Spleen (tissue), 7 donors: Measurements from ENCODE around the gene TUBA3E.
"Not testable (repeated sequence)": the region's sequence is repeated elsewhere in the genome, so short reads cannot be mapped to it uniquely, and the experiment has no call there.

ENCODE experiments used
- POLR2A ChIP-seq, 3 donors: fragments of 450-650 bp; IDR thresholded peaks; one replicate each; pipeline ENCODE4 v1.5.1; 2017; ENCODE audit warnings: antibody characterized with exemption in 3 of 3, mild to moderate bottlenecking in 1 of 3
- POLR2AphosphoS5 ChIP-seq, 3 donors: sonication (generic); formaldehyde crosslinking; IDR thresholded peaks; one replicate each; pipeline ENCODE4 v1.5.1; 2017; ENCODE audit warnings: antibody characterized with exemption in 3 of 3
- TF ChIP-seq, protein P1 (sequence below), 11 experiments: fragments of 200-600 bp in 7 of 11; fragments of 450-650 bp in 4 of 11; sonication (generic) in 4 of 11; IDR thresholded peaks in 8 of 11; conservative IDR thresholded peaks in 3 of 11; 1 replicate in 7 of 11; 2 replicates in 4 of 11; pipeline versions ENCODE4 v1.4.0 to v1.8.0; 2016 to 2021; ENCODE audit warnings: antibody characterized with exemption in 11 of 11, inconsistent platforms in 4 of 11, mild to moderate bottlenecking in 1 of 11
- donor health status: DM: no; HTN: no; CAD: no; lungs with moderate emphysema.
- donor health status: DM: no; HTN: no; CAD: no.
- donor health status: DM: no; HTN: no; CAD: no.

DNA sequence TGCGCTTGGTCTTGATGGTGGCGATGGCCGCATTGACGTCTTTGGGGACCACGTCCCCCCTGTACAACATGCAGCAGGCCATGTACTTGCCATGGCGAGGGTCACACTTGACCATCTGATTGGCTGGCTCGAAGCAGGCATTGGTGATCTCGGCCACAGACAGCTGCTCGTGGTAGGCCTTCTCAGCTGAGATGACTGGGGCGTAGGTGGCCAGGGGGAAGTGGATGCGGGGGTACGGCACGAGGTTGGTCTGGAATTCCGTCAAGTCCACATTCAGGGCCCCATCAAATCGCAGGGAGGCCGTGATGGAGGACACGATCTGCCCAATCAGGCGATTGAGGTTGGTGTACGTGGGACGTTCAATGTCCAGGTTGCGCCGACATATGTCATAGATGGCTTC lies 4.4 kb downstream of the TUBA3E start:
- not testable (repeated sequence) for TF ChIP-seq POLR2A, POLR2AphosphoS5 (IDR thresholded peaks at IDR 0.05)
- TF ChIP-seq, protein P1, sequence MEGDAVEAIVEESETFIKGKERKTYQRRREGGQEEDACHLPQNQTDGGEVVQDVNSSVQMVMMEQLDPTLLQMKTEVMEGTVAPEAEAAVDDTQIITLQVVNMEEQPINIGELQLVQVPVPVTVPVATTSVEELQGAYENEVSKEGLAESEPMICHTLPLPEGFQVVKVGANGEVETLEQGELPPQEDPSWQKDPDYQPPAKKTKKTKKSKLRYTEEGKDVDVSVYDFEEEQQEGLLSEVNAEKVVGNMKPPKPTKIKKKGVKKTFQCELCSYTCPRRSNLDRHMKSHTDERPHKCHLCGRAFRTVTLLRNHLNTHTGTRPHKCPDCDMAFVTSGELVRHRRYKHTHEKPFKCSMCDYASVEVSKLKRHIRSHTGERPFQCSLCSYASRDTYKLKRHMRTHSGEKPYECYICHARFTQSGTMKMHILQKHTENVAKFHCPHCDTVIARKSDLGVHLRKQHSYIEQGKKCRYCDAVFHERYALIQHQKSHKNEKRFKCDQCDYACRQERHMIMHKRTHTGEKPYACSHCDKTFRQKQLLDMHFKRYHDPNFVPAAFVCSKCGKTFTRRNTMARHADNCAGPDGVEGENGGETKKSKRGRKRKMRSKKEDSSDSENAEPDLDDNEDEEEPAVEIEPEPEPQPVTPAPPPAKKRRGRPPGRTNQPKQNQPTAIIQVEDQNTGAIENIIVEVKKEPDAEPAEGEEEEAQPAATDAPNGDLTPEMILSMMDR (IDR thresholded peaks at IDR 0.05 in 8 of 11, conservative IDR thresholded peaks at IDR 0.05 in 3 of 11), result not testable (repeated sequence)
